Activated CD4-positive, alpha-beta T cell treated with anti-CD3 and anti-CD28 coated beads, Interleukin-10, Interleukin-2, amounts not matched to agents 100 ng/mL and 50 ng/mL, durations not matched to agents 16 hours and 8 hours (primary cell): ENCODE results near the gene PRPF6.

ENCODE experiments used
- DNase-seq: peaks from one replicate; pipeline ENCODE4 v3.0.0-alpha.2; 2020

Gene PRPF6, protein sequence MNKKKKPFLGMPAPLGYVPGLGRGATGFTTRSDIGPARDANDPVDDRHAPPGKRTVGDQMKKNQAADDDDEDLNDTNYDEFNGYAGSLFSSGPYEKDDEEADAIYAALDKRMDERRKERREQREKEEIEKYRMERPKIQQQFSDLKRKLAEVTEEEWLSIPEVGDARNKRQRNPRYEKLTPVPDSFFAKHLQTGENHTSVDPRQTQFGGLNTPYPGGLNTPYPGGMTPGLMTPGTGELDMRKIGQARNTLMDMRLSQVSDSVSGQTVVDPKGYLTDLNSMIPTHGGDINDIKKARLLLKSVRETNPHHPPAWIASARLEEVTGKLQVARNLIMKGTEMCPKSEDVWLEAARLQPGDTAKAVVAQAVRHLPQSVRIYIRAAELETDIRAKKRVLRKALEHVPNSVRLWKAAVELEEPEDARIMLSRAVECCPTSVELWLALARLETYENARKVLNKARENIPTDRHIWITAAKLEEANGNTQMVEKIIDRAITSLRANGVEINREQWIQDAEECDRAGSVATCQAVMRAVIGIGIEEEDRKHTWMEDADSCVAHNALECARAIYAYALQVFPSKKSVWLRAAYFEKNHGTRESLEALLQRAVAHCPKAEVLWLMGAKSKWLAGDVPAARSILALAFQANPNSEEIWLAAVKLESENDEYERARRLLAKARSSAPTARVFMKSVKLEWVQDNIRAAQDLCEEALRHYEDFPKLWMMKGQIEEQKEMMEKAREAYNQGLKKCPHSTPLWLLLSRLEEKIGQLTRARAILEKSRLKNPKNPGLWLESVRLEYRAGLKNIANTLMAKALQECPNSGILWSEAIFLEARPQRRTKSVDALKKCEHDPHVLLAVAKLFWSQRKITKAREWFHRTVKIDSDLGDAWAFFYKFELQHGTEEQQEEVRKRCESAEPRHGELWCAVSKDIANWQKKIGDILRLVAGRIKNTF

GRCh38 chr20:63980806-63981728 is at the start of gene PRPF6:
Gene PRPF6 (plus strand): TSS chr20:63981132. CDS start chr20:63981246, 114 bp downstream.
- DNase-seq = peak; percentile 98

- DNase-seq = no peak
Observed at GRCh38 chr20:63931735-63932134, 49.2 kb upstream of the PRPF6 start.

GRCh38 chr20:63932606-63933160 is 48.2 kb upstream of the PRPF6 start:
- no peak for DNase-seq

DNA sequence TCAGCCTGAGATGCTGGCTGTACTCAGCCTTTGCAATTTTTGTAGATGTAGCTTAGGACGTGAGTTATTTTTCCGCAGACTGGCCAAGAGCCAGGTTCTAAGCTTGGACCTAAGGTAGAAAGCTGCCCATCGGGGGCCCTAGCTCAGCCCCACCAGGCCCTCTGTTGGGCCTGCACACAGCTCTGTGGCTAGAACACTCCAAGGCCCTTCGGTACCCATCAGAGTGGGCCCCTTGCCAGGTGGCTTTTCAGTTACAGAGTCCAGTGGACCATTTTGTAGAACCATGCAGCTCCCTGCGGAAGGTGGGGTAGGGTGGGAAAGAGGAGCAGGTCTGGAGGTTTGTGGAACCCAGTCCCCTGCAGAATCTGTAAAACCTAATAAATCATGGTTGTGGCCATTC is 47.3 kb upstream of the PRPF6 start:
- no peak for DNase-seq

- DNase-seq = no peak
Observed at GRCh38 chr20:63934271-63935068, 46.5 kb upstream of the PRPF6 start.

DNA sequence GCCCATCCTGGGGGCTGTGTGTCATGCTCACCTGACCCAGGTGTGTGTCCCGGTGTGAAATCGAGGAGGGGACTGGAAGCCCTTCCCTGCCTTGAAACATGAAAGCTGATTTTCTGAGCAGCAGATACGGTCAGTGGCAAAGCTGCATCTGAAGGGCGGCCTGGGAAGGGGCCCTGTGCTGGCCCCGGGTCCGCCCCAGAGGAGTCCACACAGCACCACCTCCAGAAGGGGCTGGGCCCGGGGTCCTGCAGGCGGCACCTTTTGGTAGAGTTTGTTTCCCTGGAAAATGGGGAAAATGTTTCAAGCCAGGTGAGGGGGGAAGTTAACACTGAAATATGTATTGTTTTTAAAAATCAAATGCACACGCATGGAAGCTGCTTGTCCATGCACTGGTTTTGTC is 45.5 kb upstream of the PRPF6 start:
- DNase-seq = no peak

DNA sequence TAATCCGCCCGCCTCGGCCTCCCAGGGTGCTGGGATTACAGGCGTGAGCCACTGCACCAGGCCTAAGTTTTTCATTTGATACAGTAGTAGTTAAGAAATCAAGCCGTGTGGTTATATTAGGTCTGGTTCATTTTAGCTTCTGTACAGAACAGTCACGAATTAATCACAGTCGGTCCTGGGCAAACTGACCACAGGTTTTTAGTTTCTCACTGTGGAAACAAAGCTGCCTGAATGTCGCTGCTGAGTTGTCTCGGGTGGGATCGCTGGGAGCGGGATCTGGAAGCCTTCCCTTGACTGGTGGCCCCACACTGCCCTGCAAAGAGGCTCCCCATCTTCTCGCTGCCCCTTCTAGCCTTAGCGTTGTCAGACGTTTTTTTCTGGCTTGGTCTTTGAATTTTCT is 43.3 kb upstream of the PRPF6 start:
- no peak for DNase-seq

DNA sequence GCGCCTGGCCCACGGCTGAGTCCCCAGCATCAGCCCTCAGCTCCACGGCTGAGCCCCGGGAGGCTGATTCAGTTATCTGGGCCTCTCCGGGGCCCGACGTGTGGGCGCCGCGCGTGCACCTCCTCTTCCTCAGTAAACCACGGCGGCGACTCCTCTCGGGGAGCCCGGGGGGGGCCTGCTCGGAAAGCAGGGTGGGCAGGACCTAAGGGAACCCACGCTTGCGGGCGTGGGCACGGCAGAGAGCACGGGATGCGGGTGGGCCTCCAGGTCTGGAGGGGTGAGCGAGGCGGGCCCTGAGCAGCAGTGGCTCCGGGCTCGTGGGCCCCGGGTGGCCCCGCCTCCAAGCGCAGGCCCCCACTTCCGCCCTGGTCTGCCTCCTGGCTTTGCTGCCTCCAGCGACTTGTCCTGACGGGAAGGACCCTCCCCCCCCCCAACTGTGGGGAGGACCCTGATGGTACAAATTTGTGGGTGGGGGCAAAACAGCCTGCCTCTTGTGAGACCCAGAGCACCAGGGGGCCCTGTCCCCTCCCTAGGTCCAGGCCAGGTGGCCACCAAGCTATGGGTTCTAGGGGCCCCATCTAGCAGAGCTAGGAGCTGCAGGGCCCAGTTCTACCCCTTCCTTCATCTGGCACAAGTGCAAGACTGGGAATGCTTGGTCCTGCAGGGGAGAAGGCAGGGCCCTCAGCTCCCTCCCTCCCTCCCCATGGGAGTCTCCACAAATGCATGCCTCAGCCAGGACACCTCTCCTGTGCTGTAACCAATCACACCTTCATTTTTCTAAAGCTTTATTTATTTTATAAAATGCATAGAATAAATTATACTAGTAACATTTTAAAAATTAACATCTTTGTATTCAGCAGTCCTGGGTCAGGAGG is 41.6 kb upstream of the PRPF6 start:
- no peak for DNase-seq

- DNase-seq = no peak
Observed at GRCh38 chr20:63940071-63940471, 40.9 kb upstream of the PRPF6 start.

GRCh38 chr20:63940472-63941266 is 40.3 kb upstream of the PRPF6 start:
- no peak for DNase-seq

- peak; percentile 98 for DNase-seq
Observed at GRCh38 chr20:63941282-63942081, 39.5 kb upstream of the PRPF6 start.

- DNase-seq = peak; percentile 76
Observed at GRCh38 chr20:63942250-63942951, 38.5 kb upstream of the PRPF6 start.

DNA sequence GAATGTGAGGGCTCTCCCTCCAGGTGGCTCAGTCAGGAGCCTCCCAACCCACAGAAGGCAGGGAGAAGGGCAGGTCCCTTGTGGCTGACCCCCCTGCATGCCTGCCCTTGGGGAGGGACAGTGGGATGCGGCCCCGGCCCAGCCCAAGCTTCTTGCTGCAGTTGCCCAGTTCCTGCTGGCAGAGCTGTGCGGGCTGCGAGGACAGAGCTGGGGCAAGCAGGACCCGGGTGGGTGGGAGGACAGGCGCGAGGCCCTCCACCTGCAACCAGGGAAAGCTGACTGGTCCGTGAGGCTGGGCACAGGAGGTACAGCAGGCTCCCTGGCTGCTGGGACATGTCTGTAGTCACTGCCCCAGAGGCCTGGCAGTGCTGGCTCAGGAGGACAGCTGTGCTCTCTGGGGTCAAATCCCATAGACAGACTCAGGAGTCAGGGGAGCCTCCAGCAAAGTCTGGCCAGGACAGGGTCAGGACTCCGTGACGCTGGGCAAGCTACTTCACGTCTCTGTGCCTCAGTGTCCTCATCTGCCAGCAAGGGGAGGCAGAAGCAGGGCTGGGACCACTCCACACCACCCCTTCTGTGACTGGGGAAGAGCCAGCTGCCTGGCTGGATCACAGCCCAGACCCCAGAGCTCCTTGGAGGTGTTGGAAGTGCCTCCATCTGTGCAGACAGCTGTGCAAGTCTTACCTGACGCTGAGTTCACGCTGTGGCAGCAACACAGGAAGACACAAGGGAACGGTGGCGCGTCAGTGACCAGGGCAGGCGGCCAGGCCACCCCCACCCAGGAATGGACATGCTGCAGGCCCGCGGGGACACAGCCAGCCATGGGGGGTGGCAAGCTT is 37.7 kb upstream of the PRPF6 start:
- DNase-seq = no peak

DNA sequence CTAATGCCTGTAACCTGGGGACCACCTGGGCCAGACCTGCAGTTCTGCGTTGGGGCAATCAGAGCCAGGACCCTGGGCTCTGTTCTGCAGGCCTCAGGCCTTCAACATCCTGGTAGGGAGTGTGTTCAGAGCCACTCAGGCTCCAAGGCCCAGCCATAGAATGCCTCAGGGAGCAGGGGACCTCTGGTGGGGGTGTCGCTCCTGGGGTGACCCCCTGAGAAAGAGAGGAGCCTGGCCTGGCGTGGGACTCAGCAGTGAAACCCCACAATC is 37.2 kb upstream of the PRPF6 start:
- no peak for DNase-seq

DNA sequence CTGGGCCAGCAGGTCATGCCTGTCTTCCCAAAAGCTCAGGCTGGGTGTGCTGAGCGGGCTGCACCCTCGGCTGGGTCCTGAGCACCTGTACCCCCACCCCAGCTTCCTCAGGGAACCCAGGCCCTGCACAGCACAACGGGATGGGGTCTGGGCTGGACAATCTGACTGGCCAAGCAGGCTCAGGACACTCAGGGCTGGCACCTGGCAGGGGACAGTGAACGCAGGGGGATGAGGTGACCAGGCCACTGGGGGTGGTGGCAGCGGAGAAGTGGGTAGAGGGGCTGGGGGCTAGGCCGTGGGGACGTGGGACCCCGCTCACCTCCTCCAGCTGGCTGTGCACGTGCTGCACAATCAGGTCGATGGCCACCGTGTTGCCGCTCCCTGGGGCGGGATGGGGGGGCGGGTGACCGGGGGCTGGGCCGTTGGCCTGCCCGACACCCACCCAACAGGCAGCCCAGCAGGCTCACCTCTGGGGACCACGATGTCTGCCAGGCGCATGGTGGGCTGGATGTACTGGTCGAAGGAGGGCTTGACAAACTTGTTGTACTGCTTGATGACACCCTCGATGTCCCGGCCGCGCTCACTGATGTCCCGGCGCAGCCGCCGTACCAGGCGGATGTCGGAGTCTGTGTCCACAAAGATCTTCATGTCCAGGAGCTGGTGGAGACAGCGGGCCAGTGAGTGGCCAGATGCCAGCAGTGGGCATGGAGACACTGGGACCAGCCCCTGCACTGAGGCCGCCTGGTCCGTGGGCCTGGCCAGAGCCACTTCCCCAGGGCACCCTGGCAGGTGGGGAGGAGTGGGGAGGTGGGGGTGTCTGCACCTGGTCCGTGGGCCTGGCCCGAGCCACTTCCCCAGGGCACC is 36.6 kb upstream of the PRPF6 start:
- no peak for DNase-seq

DNA sequence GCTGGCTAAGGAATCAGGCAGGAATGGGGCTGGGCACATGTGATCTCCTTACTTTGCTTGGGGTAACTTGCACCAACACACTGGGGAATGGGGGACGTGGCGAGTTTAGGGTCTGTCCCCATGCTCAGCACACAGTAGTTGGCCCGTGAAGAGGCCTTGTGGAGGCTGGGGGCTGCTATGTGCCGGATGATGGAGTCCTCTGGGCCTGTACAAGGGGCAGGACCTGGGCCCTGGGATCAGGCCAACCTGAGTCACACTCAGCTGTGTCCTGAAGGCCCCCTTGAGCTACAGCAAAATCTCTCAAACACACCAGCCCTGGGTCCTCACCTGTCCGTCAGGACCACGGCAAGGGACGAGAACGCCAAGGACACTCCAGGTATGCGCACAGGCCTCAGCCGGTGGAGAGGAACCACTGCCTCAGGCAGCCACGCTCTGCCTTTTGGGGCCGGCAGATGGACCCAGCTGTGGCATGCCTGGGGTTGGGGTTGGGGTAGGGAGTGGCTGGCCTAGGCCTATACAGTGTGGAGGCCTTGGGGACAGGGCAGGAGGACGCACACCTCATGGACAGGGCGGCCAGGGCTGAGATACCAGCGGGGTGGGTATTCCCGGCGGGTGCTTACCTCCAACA is 35.8 kb upstream of the PRPF6 start:
- DNase-seq = no peak
